GM18520 (cell line): ENCODE data around the gene TUBB4A.
"Not testable (repeated sequence)": the region's sequence is repeated elsewhere in the genome, so short reads cannot be mapped to it uniquely, and the experiment has no call there.

Experiments used
- ATAC-seq: cut with Tn5 transposase; IDR thresholded peaks from one replicate; pipeline ENCODE4 v1.9.1; 2021; ENCODE audit not compliant: unreplicated experiment

Gene TUBB4A

GRCh38 chr19:6527893-6528543 is 25.9 kb upstream of the TUBB4A start:
- peak; percentile 31 for ATAC-seq

- ATAC-seq, result no peak
Measured at GRCh38 chr19:6524311-6524710, 22.2 kb upstream of the TUBB4A start.

- ATAC-seq, result no peak
Measured at GRCh38 chr19:6522712-6523111, 20.6 kb upstream of the TUBB4A start.

GRCh38 chr19:6521718-6522646 is 19.9 kb upstream of the TUBB4A start:
- ATAC-seq, result peak; percentile 28

- no peak for ATAC-seq
Measured at GRCh38 chr19:6519289-6519688, 17.2 kb upstream of the TUBB4A start.

- ATAC-seq, result peak; percentile 31
Measured at GRCh38 chr19:6518145-6518911, 16.2 kb upstream of the TUBB4A start.

GRCh38 chr19:6516659-6517291 is 14.7 kb upstream of the TUBB4A start:
- ATAC-seq, result peak; percentile 33

- ATAC-seq, result no peak
Measured at GRCh38 chr19:6516018-6516658, 14.0 kb upstream of the TUBB4A start.

GRCh38 chr19:6514926-6515544 is 12.9 kb upstream of the TUBB4A start:
- no peak for ATAC-seq

GRCh38 chr19:6514089-6514488 is 12.0 kb upstream of the TUBB4A start:
- ATAC-seq, result no peak

GRCh38 chr19:6510618-6511017 is 8.5 kb upstream of the TUBB4A start:
- no peak for ATAC-seq

- no peak for ATAC-seq
Measured at GRCh38 chr19:6509118-6509971, 7.2 kb upstream of the TUBB4A start.

- not testable (repeated sequence) for ATAC-seq
Measured at GRCh38 chr19:6508028-6508771, 6.1 kb upstream of the TUBB4A start.

GRCh38 chr19:6503407-6504201 is 1.5 kb upstream of the TUBB4A start:
- ATAC-seq, result no peak

- no peak for ATAC-seq
Measured at GRCh38 chr19:6500837-6501739, 1.0 kb downstream of the TUBB4A start.

GRCh38 chr19:6499052-6499790 is 2.9 kb downstream of the TUBB4A start:
- ATAC-seq, result no peak
